PFSK-1 (cell line): Measurements from ENCODE around the gene ACOXL.

Source experiments
- FOXP2 ChIP-seq: optimal IDR thresholded peaks from 2 replicates; pipeline ENCODE3; 2011; ENCODE audit warnings: borderline replicate concordance, control low read depth, inconsistent platforms; ENCODE audit not compliant: insufficient read depth; ENCODE audit errors: extremely low read length, extremely low read depth
- POLR2AphosphoS5 ChIP-seq: IDR thresholded peaks from 2 replicates; pipeline ENCODE4 v1.6.1; 2012; ENCODE audit warnings: low read depth, mild to moderate bottlenecking, control low read depth, low read length, moderate library complexity
- REST ChIP-seq, 2 experiments: IDR thresholded peaks; 2 replicates each; pipeline versions ENCODE4 v1.6.1 to v1.8.0; 2011 to 2012; ENCODE audit warnings: low read depth in 2 of 2, low read length in 2 of 2, control low read depth in 1 of 2, inconsistent platforms in 1 of 2, mild to moderate bottlenecking in 1 of 2, moderate library complexity in 1 of 2; ENCODE audit not compliant: insufficient read depth in 1 of 2
- SIN3A ChIP-seq: IDR thresholded peaks from 2 replicates; pipeline ENCODE4 v1.6.1; 2012; ENCODE audit warnings: mild to moderate bottlenecking, low read length, moderate library complexity, borderline replicate concordance; ENCODE audit not compliant: insufficient read depth
- TAF1 ChIP-seq: IDR thresholded peaks from 2 replicates; pipeline ENCODE4 v1.6.1; 2012; ENCODE audit warnings: low read length, control low read depth, borderline replicate concordance; ENCODE audit not compliant: insufficient read depth

DNA sequence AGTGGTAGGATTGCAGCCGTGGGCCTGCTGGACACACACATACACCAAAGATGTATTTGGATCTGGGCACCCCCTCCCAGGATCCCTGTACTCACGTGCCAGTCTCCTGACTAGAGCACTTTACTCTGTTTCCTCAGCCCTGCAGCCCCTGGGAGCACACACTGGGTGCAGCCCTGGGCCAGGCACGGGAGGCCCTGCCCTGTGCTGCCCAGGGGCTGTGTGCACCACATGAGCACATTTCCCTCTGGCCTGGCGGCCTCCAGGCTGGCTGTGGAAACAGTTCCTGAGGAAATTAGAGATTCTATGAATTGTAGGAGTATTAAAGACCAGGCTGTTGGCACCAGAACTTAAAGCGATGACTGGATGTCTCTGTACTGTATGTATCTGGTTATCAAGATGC is 433.7 kb downstream of the ACOXL start:
- TF ChIP-seq REST (IDR thresholded peaks at IDR 0.05; ENCODE audit: insufficient read depth in 1 of 2, low read depth in 2 of 2, low read length in 2 of 2) (no peak), POLR2AphosphoS5 (no peak), SIN3A (no peak), TAF1 (no peak), FOXP2 (no peak)
